Skeletal muscle satellite cell (primary cell): ENCODE results near the gene CEBPE.
A peak's percentile ranks its signal among the peaks of the same experiment; 100 is the strongest.

Experiments used
- H3K27me3 ChIP-seq: 2 replicates; pipeline ENCODE4 v1.7.0; 2013; ENCODE audit warnings: low read length; ENCODE audit not compliant: control insufficient read depth, insufficient read depth
- H3K36me3 ChIP-seq: 2 replicates; pipeline ENCODE4 v1.7.0; 2013; ENCODE audit warnings: mild to moderate bottlenecking, control low read depth, low read length; ENCODE audit not compliant: insufficient read depth
- H3K4me1 ChIP-seq: 2 replicates; pipeline ENCODE4 v1.7.0; 2013; ENCODE audit warnings: low read length; ENCODE audit not compliant: control insufficient read depth, insufficient read depth
- H3K4me2 ChIP-seq: 2 replicates; pipeline ENCODE4 v1.7.0; 2013; ENCODE audit warnings: mild to moderate bottlenecking, low read length
- H3K4me3 ChIP-seq: 2 replicates; pipeline ENCODE4 v1.7.0; 2013; ENCODE audit warnings: low read length
- H3K9ac ChIP-seq: 2 replicates; pipeline ENCODE4 v1.7.0; 2013; ENCODE audit warnings: mild to moderate bottlenecking, low read depth, low read length, moderate library complexity
- H3K9me3 ChIP-seq: replicated peaks from 2 replicates; pipeline ENCODE4 v1.7.0; 2013; ENCODE audit warnings: mild to moderate bottlenecking, control low read depth, low read length

Gene CEBPE

DNA sequence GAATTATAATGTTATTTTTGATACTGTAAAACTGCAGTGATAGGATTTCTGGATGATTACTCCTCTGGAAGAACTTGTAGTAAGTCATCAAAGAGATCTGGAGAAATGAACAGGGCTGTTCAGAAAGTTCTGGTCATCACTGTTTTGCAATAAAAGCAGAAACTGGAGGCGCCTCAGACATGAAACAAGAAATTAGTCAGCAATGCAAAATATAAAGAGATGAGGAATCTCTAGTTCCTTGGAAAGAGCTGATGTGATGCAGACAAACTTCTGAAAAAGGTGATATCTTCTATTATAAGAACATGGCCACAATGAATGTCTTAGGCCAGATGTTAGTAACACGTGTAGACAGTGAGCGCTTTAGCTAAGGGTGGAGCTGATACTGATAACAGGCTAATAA is 33.6 kb downstream of the CEBPE start:
- H3K4me1 ChIP-seq: peaks cover 10% of the 10 kb centered on the region
- H3K9ac ChIP-seq: no peak overlapping the region
- H3K36me3 ChIP-seq: peaks cover 81% of the 10 kb centered on the region
- H3K4me2 ChIP-seq: no peak overlapping the region
- H3K27me3 ChIP-seq: no peaks in the 10 kb centered on the region
- H3K4me3 ChIP-seq: no peak overlapping the region
- no peaks in the 10 kb centered on the region for H3K9me3 ChIP-seq

DNA sequence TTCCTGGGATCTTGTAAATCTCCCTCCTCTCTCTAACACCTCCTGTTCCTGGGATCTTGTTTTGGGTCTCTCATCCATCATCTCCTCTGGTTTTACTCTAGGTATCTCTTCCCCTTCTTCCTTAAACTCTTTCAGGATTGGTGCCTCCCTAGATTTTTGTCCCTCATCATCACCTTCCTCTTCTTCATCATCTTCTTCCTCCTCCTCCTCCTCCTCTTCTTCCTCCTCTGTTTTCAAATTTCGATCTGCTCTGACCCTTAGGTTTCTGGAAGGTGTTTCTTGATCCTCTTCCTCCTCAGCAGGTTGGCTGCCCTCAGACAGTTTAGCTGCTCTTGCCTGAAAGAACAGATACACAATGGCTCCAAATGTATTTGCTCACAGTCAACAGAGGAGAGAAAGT is 38.6 kb downstream of the CEBPE start:
- Histone ChIP-seq H3K4me3 (no peak overlapping the region), H3K27me3 (no peaks in the 10 kb centered on the region), H3K9ac (peak overlapping the region; percentile 11), H3K9me3 (no peaks in the 10 kb centered on the region), H3K4me1 (peaks cover 39% of the 10 kb centered on the region), H3K4me2 (no peak overlapping the region), H3K36me3 (peaks cover 76% of the 10 kb centered on the region)

DNA sequence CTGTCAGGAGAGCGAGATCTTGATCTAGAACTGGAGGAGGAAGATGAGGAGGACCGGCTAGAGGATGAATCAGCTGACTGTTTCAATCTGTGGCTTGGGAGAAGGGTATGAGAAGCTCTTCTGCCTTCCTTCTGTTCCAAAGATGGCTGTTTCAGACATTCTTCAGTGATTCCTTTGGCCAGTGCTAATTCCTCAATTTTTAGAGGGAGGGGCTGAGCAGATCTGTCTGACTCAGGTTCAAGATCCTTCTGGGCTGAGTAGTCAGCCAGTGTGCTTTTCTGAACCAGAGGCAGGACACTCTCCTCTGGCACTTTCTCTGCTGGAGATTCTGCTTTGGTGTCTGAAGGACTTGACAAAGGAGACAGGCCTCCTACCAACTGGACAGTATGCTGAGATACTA is 39.3 kb downstream of the CEBPE start:
- Histone ChIP-seq H3K4me3 (peak overlapping the region; percentile 5), H3K36me3 (peaks cover 76% of the 10 kb centered on the region), H3K4me1 (peaks cover 39% of the 10 kb centered on the region), H3K27me3 (no peaks in the 10 kb centered on the region), H3K9me3 (no peaks in the 10 kb centered on the region), H3K4me2 (peak overlapping the region; percentile 60), H3K9ac (peak overlapping the region; percentile 75)

DNA sequence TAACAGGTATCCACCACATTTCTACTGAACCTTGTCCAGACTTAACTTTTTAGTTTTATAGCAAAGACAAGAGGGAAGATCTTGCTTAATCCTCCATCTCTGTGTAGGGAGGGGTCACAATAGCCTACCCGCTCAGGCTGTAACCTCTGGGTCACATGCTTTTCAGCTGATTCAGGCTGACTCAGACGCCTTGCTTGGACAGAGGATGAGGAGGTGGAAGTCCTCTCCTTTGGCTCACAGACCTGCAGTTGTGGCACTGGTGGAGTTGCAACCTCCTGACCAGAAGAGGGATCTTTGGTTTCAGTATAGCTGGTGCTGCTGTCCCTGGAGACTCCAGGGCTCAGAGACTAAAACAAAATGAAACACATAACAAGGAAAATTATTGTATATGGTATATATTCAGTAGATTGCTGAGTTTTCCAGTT is 40.4 kb downstream of the CEBPE start:
- H3K4me1 ChIP-seq: peaks cover 39% of the 10 kb centered on the region
- H3K4me3 ChIP-seq: peak overlapping the region; percentile 24
- no peaks in the 10 kb centered on the region for H3K27me3 ChIP-seq
- peaks cover 82% of the 10 kb centered on the region for H3K36me3 ChIP-seq
- peak overlapping the region; percentile 63 for H3K4me2 ChIP-seq
- H3K9me3 ChIP-seq: no peaks in the 10 kb centered on the region
- peak overlapping the region; percentile 75 for H3K9ac ChIP-seq

DNA sequence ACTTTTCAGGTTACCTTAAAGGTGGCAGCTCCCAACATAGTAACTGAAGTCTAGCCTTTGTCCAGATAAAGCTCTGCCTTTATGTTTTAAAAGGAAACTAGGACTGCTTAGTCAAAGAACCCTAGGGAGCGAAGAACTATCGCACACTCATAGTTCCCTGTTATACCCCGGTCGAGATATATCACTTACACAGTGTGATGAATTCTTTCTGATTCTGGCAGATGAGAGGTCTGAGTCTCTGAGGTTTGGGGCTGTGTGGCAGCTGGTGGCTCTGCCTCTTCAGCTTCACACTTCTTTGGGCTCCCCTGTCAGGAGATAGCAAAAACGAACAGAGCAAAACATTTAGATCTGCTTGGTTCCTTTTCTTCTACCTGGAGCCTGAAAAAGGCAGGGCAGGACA is 41.1 kb downstream of the CEBPE start:
- Histone ChIP-seq H3K36me3 (peaks cover 82% of the 10 kb centered on the region), H3K4me3 (peak overlapping the region; percentile 17), H3K4me1 (peaks cover 39% of the 10 kb centered on the region), H3K27me3 (no peaks in the 10 kb centered on the region), H3K9me3 (no peaks in the 10 kb centered on the region), H3K9ac (peak overlapping the region; percentile 75), H3K4me2 (peak overlapping the region; percentile 63)

DNA sequence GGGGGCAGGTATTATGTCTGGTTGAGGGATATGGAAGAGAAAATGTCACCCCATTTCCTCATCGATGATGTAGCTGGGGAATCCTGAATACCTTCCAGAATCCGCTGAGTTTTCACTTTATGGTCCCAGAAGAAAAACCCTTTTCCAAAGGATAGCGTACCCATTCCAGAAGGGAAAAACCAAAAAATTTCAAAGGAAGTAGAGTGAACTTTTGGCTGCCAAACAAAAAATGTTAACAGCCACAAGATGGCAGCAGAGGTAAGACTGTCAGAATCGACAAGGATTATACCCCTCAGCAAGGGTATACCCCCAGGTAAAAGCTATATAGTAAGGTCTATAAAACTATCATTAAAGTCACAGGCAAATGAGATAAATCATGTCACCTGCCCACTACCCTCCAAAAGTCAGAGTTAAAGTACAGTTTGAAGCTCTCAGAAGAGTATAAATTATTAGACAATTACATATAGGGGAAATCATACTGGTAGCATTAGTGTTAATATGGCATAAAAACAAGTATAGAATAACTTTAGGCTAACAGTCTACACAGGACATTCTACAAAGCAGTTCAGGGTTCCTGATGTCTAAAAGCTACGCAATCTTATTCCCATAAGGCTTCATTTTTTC is 42.2 kb downstream of the CEBPE start:
- no peak overlapping the region for H3K4me2 ChIP-seq
- H3K9ac ChIP-seq: no peak overlapping the region
- peaks cover 45% of the 10 kb centered on the region for H3K4me1 ChIP-seq
- H3K9me3 ChIP-seq: no peaks in the 10 kb centered on the region
- no peak overlapping the region for H3K4me3 ChIP-seq
- peaks cover 88% of the 10 kb centered on the region for H3K36me3 ChIP-seq
- no peaks in the 10 kb centered on the region for H3K27me3 ChIP-seq

DNA sequence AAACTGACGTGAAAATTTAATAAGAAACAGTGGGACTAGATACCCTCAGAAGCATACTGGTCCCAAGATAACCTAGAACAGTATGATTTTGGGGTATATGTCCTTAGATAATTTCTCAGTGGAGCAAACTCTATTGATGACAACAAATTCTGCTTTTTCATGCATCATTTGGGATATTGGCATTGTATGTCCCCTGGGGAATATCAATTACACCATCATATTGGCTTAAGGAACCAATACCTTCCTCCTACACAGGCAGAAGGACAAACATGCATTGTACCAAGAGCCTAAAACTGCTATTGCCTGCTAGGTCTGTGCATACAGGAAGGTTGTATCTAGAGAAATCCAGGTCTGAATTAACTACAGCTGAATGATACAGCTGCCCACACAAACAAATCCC is 44.1 kb downstream of the CEBPE start:
- Histone ChIP-seq H3K36me3 (peaks cover 68% of the 10 kb centered on the region), H3K4me2 (no peak overlapping the region)

DNA sequence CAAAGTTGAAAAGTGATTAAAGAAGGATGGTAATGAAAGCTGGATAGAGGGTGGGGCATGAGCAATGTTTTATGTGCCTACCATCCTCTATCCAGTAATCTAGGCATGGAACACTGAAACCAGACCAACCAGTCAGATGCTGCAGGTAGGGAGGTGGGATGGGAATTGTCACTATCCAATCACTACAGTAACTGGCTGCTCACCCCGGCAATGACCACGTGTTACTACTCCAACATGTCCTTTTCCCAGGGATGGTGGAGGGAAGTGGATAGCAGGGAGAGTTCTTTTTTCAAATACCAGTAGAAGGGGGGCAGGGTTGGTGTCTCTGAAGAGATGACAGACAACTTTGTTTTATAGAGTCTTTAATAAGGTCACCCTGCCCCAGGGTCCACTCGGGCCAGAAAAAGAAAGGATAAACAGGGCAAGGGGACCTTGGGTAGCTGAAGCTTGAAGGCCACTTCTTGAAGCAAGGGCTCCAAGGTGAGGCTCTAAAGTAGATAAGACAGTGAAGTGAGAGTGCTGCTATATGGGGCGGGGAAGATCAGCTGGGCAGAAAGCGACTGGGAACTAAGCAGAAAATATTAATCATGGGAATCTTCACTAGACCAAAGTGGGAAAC is 47.0 kb downstream of the CEBPE start:
- peak overlapping the region; percentile 29 for H3K4me3 ChIP-seq
- no peaks in the 10 kb centered on the region for H3K9me3 ChIP-seq
- peak overlapping the region; percentile 91 for H3K4me2 ChIP-seq
- H3K9ac ChIP-seq: peak overlapping the region; percentile 97
- H3K27me3 ChIP-seq: no peaks in the 10 kb centered on the region
- peaks cover 58% of the 10 kb centered on the region for H3K36me3 ChIP-seq
- H3K4me1 ChIP-seq: peaks cover 37% of the 10 kb centered on the region

More for the DNA sequence above, 44.1 kb downstream of the CEBPE start:
- peaks cover 41% of the 10 kb centered on the region for H3K4me1 ChIP-seq
- no peaks in the 10 kb centered on the region for H3K27me3 ChIP-seq
- H3K9ac ChIP-seq: no peak overlapping the region
- no peak overlapping the region for H3K4me3 ChIP-seq
- H3K9me3 ChIP-seq: no peaks in the 10 kb centered on the region

DNA sequence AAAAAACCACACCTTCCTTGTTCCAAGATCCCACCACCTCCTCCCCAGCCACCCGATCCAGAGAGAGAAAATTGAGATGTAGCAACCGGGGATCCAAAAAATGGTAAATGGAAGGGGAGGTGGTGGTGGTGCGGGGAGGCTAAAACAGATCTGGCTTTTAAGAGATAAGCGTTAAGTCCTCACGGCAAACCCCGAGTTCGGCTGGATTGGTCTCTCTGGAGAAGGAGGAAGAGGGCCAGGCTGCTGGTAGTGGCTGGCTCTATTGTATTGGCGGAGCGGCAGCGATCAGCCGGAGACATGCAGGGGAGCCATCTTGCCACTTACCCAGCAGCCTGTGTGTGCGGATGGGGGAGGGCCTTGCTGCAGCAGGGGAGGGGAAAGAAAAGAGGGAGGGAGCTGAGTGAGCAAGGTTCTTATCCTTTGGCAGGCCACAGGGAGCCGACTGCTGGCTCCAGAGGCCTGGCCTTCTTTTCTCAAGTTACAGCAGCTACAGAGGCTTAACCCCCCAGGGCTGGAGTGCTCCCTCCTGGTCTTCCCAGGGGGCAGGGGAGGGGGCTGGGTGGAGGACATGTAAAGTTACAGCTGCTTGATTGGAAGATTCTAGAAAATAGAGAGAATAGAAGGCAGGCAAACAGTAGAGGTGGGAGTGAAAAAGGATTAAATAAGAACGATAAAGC is 47.7 kb downstream of the CEBPE start:
- H3K4me3 ChIP-seq: peak overlapping the region; percentile 92
- H3K9me3 ChIP-seq: no peaks in the 10 kb centered on the region
- peaks cover 58% of the 10 kb centered on the region for H3K36me3 ChIP-seq
- no peaks in the 10 kb centered on the region for H3K27me3 ChIP-seq
- H3K4me2 ChIP-seq: peak overlapping the region; percentile 91
- peak overlapping the region; percentile 97 for H3K9ac ChIP-seq
- peaks cover 37% of the 10 kb centered on the region for H3K4me1 ChIP-seq

DNA sequence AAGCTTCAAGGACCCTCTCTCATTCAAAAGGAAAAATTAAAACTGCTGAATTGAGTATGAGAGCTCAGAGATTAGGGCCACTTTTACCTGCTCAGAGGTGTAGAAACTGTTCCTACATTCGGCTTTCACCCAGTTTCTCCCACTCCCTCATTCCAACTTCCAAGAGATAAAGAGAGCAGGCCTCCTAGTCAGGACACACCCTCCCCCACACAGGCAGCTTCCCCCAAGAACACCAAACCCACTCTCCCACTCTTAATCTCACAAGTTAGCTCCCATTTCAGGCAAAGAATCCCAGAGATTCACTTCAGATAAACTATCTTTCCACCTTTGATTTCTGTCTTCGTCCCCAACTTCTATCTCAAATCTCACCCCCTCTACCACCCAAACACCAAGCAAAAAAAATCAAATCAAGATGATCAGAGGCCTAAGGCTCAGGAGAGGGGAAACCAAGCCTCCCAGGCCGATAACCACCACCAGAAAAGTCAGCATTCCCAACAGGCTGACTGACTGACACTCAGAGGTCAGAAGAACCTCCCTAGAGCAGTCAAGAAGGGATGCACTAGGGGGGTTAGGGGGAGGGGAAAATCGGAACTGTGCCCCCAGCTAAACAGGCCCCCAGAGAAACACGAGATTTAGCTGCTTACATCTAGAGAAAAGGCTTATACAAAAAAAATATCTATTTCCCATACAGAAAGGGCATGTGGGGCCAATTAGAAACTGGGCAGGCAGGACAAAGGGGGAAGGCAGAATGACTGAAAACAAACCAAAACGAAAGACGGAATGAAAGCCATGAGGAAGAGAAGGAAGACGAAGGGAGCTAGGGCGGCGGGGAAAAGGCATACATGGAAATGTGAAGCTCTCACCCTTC is 48.6 kb downstream of the CEBPE start:
- Histone ChIP-seq H3K4me1 (peaks cover 37% of the 10 kb centered on the region), H3K9ac (peak overlapping the region; percentile 97), H3K4me2 (peak overlapping the region; percentile 91), H3K9me3 (no peaks in the 10 kb centered on the region), H3K4me3 (peak overlapping the region; percentile 92), H3K27me3 (no peaks in the 10 kb centered on the region), H3K36me3 (peaks cover 59% of the 10 kb centered on the region)

DNA sequence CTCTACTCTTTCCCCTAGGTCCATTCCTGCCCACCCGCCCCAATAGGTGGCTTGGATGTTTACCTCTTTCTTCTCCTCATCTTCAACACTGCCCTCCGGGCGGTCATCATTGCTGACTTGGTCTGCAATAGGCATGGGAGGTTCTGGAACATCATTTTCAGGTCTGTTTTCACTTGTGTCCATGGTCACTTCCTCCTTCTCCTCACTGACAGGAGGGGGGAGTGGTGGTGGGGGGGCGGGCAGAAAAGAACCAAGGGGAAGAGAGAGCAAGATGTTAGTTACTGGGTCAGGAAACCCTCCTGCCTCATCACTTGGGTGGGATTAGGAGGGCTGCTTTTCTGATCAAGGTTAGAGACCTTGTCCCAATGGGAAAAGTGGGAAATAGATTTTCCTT is 49.6 kb downstream of the CEBPE start:
- Histone ChIP-seq H3K9ac (no peak overlapping the region), H3K4me1 (peaks cover 37% of the 10 kb centered on the region), H3K27me3 (no peaks in the 10 kb centered on the region), H3K4me2 (peak overlapping the region; percentile 71), H3K36me3 (peaks cover 58% of the 10 kb centered on the region), H3K4me3 (peak overlapping the region; percentile 37), H3K9me3 (no peaks in the 10 kb centered on the region)
